Measurements from ENCODE around the gene PDE3A. TPM values are rescaled to one million over a fixed set of nuclear protein-coding genes. Genes with fewer than 3 reads are reported as not detected.

Gene PDE3A
- total RNA-seq, 6 donors from 2014 or later: 1.0 to 10.0 (median 3.2) TPM

DNA sequence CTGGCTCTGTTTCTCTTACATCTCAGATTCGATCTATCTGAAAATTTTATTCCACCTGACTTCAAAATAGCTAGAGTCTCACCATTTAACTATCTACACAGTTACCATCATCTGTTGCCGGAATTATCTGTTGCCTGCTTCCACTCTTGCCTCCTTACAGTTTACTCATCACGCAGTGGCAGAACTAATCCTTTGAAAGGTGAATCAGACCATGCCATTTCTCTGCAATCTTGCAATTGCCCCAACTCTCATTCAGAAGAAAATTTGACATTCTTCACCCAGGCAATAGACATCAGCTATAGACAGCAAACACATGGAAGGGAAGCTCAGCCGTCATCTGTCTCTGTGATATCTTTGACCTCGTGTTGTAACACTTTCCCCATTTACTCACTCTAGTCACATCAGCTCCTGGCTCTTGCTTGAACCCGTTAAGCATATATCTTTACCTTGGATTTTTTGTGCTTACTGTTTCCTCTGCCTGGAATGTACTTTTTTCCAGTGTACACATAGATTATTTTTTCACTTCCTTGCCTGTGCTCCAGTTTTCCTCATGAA, 85.5 kb downstream of the PDE3A start:
- Histone ChIP-seq H3K27me3 (no peaks in the 10 kb centered on the region), H3K27ac (no peak overlapping the region), H3K36me3 (no peaks in the 10 kb centered on the region), H3K9me3 (no peaks in the 10 kb centered on the region), H3K4me3 (no peak overlapping the region), H3K4me1 (no peaks in the 10 kb centered on the region)
- TF ChIP-seq POLR2A (IDR thresholded peaks at IDR 0.05) (no peak), EP300 (IDR thresholded peaks at IDR 0.05) (no peak), POLR2AphosphoS5 (IDR thresholded peaks at IDR 0.05) (no peak)
- TF ChIP-seq, protein P1, sequence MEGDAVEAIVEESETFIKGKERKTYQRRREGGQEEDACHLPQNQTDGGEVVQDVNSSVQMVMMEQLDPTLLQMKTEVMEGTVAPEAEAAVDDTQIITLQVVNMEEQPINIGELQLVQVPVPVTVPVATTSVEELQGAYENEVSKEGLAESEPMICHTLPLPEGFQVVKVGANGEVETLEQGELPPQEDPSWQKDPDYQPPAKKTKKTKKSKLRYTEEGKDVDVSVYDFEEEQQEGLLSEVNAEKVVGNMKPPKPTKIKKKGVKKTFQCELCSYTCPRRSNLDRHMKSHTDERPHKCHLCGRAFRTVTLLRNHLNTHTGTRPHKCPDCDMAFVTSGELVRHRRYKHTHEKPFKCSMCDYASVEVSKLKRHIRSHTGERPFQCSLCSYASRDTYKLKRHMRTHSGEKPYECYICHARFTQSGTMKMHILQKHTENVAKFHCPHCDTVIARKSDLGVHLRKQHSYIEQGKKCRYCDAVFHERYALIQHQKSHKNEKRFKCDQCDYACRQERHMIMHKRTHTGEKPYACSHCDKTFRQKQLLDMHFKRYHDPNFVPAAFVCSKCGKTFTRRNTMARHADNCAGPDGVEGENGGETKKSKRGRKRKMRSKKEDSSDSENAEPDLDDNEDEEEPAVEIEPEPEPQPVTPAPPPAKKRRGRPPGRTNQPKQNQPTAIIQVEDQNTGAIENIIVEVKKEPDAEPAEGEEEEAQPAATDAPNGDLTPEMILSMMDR (IDR thresholded peaks at IDR 0.05): no peak
- DNase-seq: no peak
- no peak for ATAC-seq (ENCODE audit: low FRiP score in 2 of 2)
- WGBS, 2 donors: 84 to 88% methylated on average over 6 of the region's 6 CpGs

DNA sequence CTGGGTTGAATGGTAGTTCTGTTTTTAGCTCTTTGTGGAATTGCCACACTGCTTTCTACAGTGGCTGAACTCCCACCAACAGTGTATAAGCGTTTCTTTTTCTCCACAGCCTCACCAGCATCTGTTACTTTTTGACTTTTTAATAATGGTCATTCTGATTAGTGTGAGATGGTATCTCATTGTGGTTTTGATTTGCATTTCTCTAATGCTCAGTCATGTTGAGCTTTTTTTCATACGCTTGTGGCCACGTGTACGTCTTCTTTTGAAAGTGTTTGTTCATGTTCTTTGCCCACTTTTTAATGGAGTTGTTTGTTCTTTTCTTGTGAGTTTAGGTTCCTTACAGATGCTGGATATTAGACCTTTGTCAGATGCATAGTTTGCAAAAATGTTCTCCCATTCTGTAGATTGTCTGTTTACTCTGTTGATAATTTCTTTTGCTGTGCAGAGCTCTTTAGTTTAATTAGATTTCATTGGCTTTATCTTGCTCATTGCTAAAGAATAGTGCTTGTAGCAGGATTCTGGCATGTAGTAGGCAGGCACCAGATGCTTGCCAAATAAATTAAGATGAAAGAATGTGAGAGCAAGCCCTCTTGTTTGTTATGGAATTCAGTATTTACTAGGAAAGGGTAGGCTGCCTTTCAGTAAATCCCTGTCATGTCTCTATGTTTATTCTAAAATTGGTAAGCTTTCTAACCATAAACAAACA, 86.8 kb downstream of the PDE3A start:
- no peak overlapping the region for H3K27ac ChIP-seq
- 52 to 65% methylated on average over 4 of the region's 4 CpGs for WGBS, 2 donors
- no peaks in the 10 kb centered on the region for H3K27me3 ChIP-seq
- ATAC-seq (ENCODE audit: low FRiP score in 2 of 2) (no peak), DNase-seq (no peak)
- no peaks in the 10 kb centered on the region for H3K36me3 ChIP-seq
- no peak overlapping the region for H3K4me3 ChIP-seq
- TF ChIP-seq POLR2AphosphoS5 (IDR thresholded peaks at IDR 0.05): no peak
- TF ChIP-seq EP300 (IDR thresholded peaks at IDR 0.05): no peak
- no peak for TF ChIP-seq POLR2A (IDR thresholded peaks at IDR 0.05)
- TF ChIP-seq, protein P1 (IDR thresholded peaks at IDR 0.05): no peak
- H3K9me3 ChIP-seq: no peaks in the 10 kb centered on the region
- H3K4me1 ChIP-seq: no peaks in the 10 kb centered on the region

DNA sequence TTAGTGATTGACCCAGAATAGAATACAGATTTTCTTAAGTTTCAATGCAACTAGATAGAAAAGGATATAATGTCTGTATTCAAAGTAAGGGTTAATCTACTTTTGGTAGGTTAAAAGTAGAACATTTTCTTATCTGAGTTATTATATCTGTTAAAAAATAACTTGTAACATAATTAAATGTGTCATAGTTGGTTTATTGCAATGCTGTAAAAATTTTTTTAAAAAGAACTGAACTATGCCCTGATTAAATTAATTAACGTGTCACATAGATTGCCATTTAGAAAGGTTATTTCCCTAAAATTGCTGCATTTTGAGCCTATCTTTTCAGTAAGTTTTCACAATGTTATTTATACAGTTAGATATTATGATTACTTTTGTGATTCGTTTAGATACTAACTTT, 89.2 kb downstream of the PDE3A start:
- Histone ChIP-seq H3K9me3 (no peaks in the 10 kb centered on the region), H3K36me3 (no peaks in the 10 kb centered on the region), H3K4me3 (no peak overlapping the region), H3K4me1 (no peaks in the 10 kb centered on the region), H3K27me3 (no peaks in the 10 kb centered on the region), H3K27ac (no peak overlapping the region)
- DNase-seq (no peak), ATAC-seq (ENCODE audit: low FRiP score in 2 of 2) (no peak)
- WGBS, 2 donors: 89 to 95% methylated on average over 2 of the region's 2 CpGs
- TF ChIP-seq POLR2A (IDR thresholded peaks at IDR 0.05) (no peak), POLR2AphosphoS5 (IDR thresholded peaks at IDR 0.05) (no peak)

DNA sequence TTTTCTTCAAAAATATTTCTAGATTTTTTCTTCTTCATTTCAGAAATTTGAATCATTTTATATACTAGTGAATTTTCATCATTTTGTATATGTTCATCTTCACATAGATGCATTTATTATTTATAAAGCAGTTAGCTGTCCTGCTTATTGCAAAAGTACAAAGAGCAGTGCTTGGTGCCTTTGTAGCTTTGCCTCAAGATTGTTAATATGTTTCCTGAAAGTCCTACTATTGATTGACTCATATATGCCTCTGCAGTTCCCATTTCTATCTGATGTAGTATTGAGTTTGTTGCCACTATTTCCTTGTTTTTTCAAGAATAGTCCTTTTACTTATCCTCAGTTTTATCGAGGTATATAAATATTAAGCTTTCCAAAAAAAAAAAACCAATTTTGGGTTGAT, 89.7 kb downstream of the PDE3A start:
- Histone ChIP-seq H3K4me3 (no peak overlapping the region), H3K36me3 (no peaks in the 10 kb centered on the region), H3K9me3 (no peaks in the 10 kb centered on the region), H3K4me1 (no peaks in the 10 kb centered on the region), H3K27me3 (no peaks in the 10 kb centered on the region), H3K27ac (no peak overlapping the region)
- TF ChIP-seq EP300 (IDR thresholded peaks at IDR 0.05): no peak
- TF ChIP-seq, protein P1 (IDR thresholded peaks at IDR 0.05): no peak
- TF ChIP-seq POLR2A (IDR thresholded peaks at IDR 0.05): no peak
- TF ChIP-seq POLR2AphosphoS5 (IDR thresholded peaks at IDR 0.05): no peak
- WGBS, 2 donors: 89 to 100% methylated on average over 1 of the region's 1 CpG
- no peak for DNase-seq
- no peak for ATAC-seq (ENCODE audit: low FRiP score in 2 of 2)

DNA sequence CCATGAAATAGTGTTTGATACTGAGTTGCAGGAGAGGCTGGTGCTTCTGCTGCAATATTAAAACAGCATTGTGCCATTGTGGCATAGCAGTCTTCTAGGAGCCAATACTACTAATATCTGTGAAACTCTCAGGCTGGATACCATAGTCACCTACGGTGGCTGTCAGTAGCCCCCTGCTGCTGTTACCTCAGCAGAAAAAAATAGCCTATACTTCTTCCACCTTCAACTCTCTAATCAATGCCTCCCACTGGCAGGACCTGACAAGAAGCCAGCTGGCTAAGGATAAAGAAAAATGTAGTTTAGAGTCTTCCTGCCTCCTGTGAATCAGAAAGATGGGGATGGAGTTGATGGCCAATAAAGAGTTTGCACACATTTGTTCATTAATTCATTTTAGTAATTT, 91.6 kb downstream of the PDE3A start:
- Histone ChIP-seq H3K4me1 (no peaks in the 10 kb centered on the region), H3K9me3 (no peaks in the 10 kb centered on the region), H3K36me3 (no peaks in the 10 kb centered on the region), H3K27ac (no peak overlapping the region), H3K27me3 (no peaks in the 10 kb centered on the region), H3K4me3 (no peak overlapping the region)
- DNase-seq: no peak
- ATAC-seq (ENCODE audit: low FRiP score in 2 of 2): no peak
- WGBS, 2 donors: 68 to 100% methylated on average over 1 of the region's 1 CpG
- TF ChIP-seq, protein P1 (IDR thresholded peaks at IDR 0.05): no peak
- TF ChIP-seq POLR2A (IDR thresholded peaks at IDR 0.05): no peak
- TF ChIP-seq POLR2AphosphoS5 (IDR thresholded peaks at IDR 0.05): no peak
- TF ChIP-seq EP300 (IDR thresholded peaks at IDR 0.05): no peak
